ENCODE data around the gene KLHL6. TPM values are rescaled to one million over a fixed set of nuclear protein-coding genes. Genes with fewer than 3 reads are reported as not detected.

The KLHL6 gene
- total RNA-seq, 4 donors from 2014 or later = 0.10 to 1.4 (median 0.39) TPM

DNA sequence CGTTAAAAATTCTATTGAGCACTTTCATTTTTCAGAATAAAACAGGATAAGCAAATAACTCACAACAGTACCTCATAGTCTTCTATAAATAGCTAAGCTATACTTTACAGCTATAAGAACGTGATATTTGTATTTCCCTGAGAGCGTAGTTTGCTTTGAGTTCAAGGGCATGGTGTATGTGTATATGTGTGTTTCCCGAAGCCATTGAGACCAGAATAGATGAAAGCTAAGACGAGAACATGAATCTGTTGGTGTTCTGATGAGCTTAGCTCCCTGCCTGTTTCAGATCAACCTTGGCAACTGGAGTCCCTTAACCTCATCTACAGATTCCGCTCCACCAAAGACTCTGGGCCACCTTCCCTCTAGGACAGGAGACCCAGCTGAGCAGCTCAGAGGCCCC, 67.6 kb downstream of the KLHL6 start:
- peaks cover 2% of the 10 kb centered on the region for H3K4me1 ChIP-seq
- no peak overlapping the region for H3K4me3 ChIP-seq
- WGBS = 56% methylated on average over 6 of the region's 6 CpGs
- no peak for TF ChIP-seq POLR2AphosphoS5 (IDR thresholded peaks at IDR 0.05)
- TF ChIP-seq POLR2A (IDR thresholded peaks at IDR 0.05) = no peak
- no peak for TF ChIP-seq EP300 (IDR thresholded peaks at IDR 0.05)
- no peak for TF ChIP-seq CTCF (IDR thresholded peaks at IDR 0.05)
- no peaks in the 10 kb centered on the region for H3K9me3 ChIP-seq
- peak in 1 of 2 donors; percentile 47 for DNase-seq (ENCODE audit: low spot score in 2 of 2)
- H3K27me3 ChIP-seq = no peaks in the 10 kb centered on the region
- H3K27ac ChIP-seq = no peak overlapping the region
- H3K36me3 ChIP-seq = no peaks in the 10 kb centered on the region

DNA sequence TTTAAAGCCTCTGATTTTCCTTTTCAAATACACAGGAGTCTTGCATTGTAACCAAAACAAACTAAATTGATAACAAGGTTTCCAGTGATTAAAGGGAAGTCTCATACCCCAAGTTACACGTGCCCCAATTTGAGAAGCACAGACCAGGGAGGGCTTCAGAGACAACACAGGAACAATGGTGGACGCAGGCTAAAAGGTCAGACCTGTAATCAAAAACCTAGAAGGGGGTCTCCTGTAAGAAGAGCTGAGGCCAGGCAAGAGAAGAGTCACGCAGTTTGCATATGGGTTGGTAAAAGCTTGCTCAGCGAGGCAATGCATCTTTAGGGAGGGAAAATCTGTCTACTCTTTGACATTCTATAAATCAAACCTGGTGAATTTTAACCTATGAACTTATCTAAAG, 68.5 kb downstream of the KLHL6 start:
- TF ChIP-seq POLR2A (IDR thresholded peaks at IDR 0.05) (no peak), EP300 (IDR thresholded peaks at IDR 0.05) (no peak), CTCF (IDR thresholded peaks at IDR 0.05) (no peak), POLR2AphosphoS5 (IDR thresholded peaks at IDR 0.05) (no peak)
- Histone ChIP-seq H3K4me1 (no peaks in the 10 kb centered on the region), H3K36me3 (no peaks in the 10 kb centered on the region), H3K27me3 (no peaks in the 10 kb centered on the region), H3K9me3 (no peaks in the 10 kb centered on the region), H3K27ac (no peak overlapping the region), H3K4me3 (no peak overlapping the region)
- DNase-seq (ENCODE audit: low spot score in 2 of 2) = peak in 1 of 2 donors; percentile 6
- WGBS = 86% methylated on average over 3 of the region's 4 CpGs

- Histone ChIP-seq H3K36me3 (no peaks in the 10 kb centered on the region), H3K4me1 (no peaks in the 10 kb centered on the region), H3K9me3 (no peaks in the 10 kb centered on the region), H3K4me3 (no peak overlapping the region), H3K27me3 (no peaks in the 10 kb centered on the region), H3K27ac (no peak overlapping the region)
- DNase-seq (ENCODE audit: low spot score in 2 of 2) = peak; percentile 25 to 35
- TF ChIP-seq EP300 (IDR thresholded peaks at IDR 0.05) (no peak), CTCF (IDR thresholded peaks at IDR 0.05) (no peak), POLR2AphosphoS5 (IDR thresholded peaks at IDR 0.05) (no peak), POLR2A (IDR thresholded peaks at IDR 0.05) (no peak)
- 79% methylated on average over 6 of the region's 6 CpGs for WGBS
Measured at GRCh38 chr3:183486472-183486871, 69.0 kb downstream of the KLHL6 start.

GRCh38 chr3:183485585-183485984, 69.9 kb downstream of the KLHL6 start:
- WGBS = 91% methylated on average over 6 of the region's 6 CpGs
- no peaks in the 10 kb centered on the region for H3K4me1 ChIP-seq
- TF ChIP-seq POLR2AphosphoS5 (IDR thresholded peaks at IDR 0.05) (no peak), EP300 (IDR thresholded peaks at IDR 0.05) (no peak), POLR2A (IDR thresholded peaks at IDR 0.05) (no peak), CTCF (IDR thresholded peaks at IDR 0.05) (no peak)

DNA sequence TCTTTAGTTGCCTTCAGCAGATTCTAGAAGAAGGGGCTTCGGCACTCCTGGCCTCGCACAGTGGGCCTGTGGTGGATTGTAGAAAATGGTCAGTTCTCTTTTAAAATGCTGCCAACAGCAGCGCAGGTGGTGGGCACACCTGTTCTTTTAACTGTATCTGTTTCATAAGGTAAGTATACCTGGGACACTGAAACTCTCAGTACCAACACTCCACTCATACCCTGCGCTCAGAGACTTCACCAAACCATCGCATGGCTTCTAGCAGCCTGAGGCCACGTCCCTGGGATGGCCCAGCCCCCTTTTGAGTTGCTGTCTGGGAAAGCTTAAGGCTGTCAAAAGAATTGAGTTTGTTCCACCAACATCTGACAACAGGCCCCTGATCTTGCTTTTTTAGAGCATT, 70.4 kb downstream of the KLHL6 start:
- TF ChIP-seq EP300 (IDR thresholded peaks at IDR 0.05) (no peak), POLR2AphosphoS5 (IDR thresholded peaks at IDR 0.05) (no peak), POLR2A (IDR thresholded peaks at IDR 0.05) (no peak), CTCF (IDR thresholded peaks at IDR 0.05) (no peak)
- Histone ChIP-seq H3K36me3 (no peaks in the 10 kb centered on the region), H3K27me3 (no peaks in the 10 kb centered on the region), H3K9me3 (no peaks in the 10 kb centered on the region), H3K4me1 (no peaks in the 10 kb centered on the region), H3K27ac (no peak overlapping the region), H3K4me3 (no peak overlapping the region)
- DNase-seq (ENCODE audit: low spot score in 2 of 2) = peak; percentile 8 to 40
- WGBS = 95% methylated on average over 6 of the region's 6 CpGs

More at GRCh38 chr3:183485585-183485984, 69.9 kb downstream of the KLHL6 start:
- Histone ChIP-seq H3K9me3 (no peaks in the 10 kb centered on the region), H3K27me3 (no peaks in the 10 kb centered on the region), H3K36me3 (no peaks in the 10 kb centered on the region), H3K4me3 (no peak overlapping the region), H3K27ac (no peak overlapping the region)
- DNase-seq (ENCODE audit: low spot score in 2 of 2) = no peak

All from suprapubic skin (tissue), 4 donors.